Nephron progenitor cell (in vitro differentiated cells): ENCODE data around the gene PRPF31.
"Not testable (repeated sequence)": the region's sequence is repeated elsewhere in the genome, so short reads cannot be mapped to it uniquely, and the experiment has no call there.

Experiments used
- DNase-seq: peaks from one replicate; pipeline ENCODE4 v3.0.0; 2021
- H3K27ac Mint-ChIP-seq: 2 replicates; pipeline ENCODE4 v1.8.0; 2021; ENCODE audit warnings: mild to moderate bottlenecking, moderate library complexity, mixed read lengths
- H3K27me3 Mint-ChIP-seq: 2 replicates; pipeline ENCODE4 v1.8.0; 2021; ENCODE audit warnings: mild to moderate bottlenecking, low read depth, mixed read lengths; ENCODE audit not compliant: poor library complexity
- H3K36me3 Mint-ChIP-seq: 2 replicates; pipeline ENCODE4 v1.8.0; 2021; ENCODE audit warnings: low read depth, mixed read lengths
- H3K4me1 Mint-ChIP-seq: 2 replicates; pipeline ENCODE4 v1.8.0; 2021; ENCODE audit warnings: mixed read lengths
- H3K4me3 Mint-ChIP-seq: 2 replicates; pipeline ENCODE4 v1.8.0; 2021; ENCODE audit warnings: mild to moderate bottlenecking, moderate library complexity, mixed read lengths
- H3K9me3 Mint-ChIP-seq: 2 replicates; pipeline ENCODE4 v1.8.0; 2021; ENCODE audit warnings: mild to moderate bottlenecking, moderate library complexity, mixed read lengths
- TF ChIP-seq, protein P1 (sequence below): fragments of 200-600 bp; sonication (generic); IDR thresholded peaks from 2 replicates; pipeline ENCODE4 v1.5.0; 2021; ENCODE audit warnings: antibody characterized with exemption

The PRPF31 gene

DNA sequence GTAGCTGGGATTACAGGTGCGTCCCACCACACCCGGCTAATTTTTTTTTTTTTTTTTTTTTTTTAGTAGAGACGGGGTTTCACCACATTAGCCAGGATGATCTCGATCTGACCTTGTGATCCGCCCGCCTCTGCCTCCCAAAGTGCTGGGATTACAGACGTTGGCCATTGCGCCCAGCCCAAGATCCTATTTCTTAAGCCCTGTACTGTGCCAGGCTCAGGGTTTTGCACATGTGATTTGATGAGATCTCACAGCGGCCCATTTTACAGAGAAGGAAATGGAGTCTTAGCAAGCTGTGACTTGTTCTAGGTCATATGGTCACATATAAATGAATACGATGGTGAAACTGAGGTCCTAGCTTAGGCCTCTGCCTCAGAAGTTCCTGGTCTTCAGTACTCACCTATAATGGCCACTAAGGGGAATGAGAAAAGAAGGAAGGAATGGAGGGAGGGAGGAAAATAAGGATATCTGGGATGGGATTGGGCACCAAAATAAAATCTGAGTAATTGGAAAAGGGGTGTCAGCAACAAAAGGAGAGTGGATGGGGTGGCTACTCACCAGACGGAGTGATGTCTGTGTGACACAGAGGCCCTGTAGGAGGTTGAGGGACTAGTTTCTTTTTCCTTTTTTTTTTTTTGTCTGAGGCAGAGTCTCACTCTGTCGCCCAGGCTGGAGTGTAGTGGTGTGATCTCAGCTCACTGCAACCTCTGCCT is 16.2 kb upstream of the PRPF31 start:
- H3K36me3 Mint-ChIP-seq = no peaks in the 10 kb centered on the region
- DNase-seq = no peak

DNA sequence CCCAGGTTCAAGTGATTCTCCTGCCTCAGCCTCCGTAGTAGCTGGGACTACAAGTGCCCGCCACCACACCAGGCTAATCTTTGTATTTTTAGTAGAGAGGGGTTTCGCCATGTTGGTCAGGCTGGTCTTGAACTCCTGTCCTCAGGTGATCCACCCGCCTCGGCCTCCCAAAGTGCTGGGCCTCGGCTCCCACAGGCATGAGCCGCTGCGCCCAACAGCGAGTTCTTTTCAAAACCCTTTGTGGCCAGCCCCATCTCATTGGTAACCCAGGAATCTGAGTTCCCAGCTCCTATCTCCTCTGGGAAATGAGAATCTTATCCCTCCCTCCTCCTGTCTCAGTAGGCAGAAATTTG is 15.7 kb upstream of the PRPF31 start:
- not testable (repeated sequence) for DNase-seq, H3K27ac Mint-ChIP-seq, H3K4me3 Mint-ChIP-seq, H3K36me3 Mint-ChIP-seq, H3K9me3 Mint-ChIP-seq
- H3K4me1 Mint-ChIP-seq = peaks cover 19% of the 10 kb centered on the region
- H3K27me3 Mint-ChIP-seq = peaks cover 54% of the 10 kb centered on the region

More for the DNA sequence above, 16.2 kb upstream of the PRPF31 start:
- Mint-ChIP-seq H3K4me3 (no peak overlapping the region), H3K9me3 (peaks cover 5% of the 10 kb centered on the region), H3K27me3 (peaks cover 60% of the 10 kb centered on the region), H3K4me1 (peaks cover 19% of the 10 kb centered on the region), H3K27ac (no peak overlapping the region)
- TF ChIP-seq, protein P1, sequence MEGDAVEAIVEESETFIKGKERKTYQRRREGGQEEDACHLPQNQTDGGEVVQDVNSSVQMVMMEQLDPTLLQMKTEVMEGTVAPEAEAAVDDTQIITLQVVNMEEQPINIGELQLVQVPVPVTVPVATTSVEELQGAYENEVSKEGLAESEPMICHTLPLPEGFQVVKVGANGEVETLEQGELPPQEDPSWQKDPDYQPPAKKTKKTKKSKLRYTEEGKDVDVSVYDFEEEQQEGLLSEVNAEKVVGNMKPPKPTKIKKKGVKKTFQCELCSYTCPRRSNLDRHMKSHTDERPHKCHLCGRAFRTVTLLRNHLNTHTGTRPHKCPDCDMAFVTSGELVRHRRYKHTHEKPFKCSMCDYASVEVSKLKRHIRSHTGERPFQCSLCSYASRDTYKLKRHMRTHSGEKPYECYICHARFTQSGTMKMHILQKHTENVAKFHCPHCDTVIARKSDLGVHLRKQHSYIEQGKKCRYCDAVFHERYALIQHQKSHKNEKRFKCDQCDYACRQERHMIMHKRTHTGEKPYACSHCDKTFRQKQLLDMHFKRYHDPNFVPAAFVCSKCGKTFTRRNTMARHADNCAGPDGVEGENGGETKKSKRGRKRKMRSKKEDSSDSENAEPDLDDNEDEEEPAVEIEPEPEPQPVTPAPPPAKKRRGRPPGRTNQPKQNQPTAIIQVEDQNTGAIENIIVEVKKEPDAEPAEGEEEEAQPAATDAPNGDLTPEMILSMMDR = no peak

DNA sequence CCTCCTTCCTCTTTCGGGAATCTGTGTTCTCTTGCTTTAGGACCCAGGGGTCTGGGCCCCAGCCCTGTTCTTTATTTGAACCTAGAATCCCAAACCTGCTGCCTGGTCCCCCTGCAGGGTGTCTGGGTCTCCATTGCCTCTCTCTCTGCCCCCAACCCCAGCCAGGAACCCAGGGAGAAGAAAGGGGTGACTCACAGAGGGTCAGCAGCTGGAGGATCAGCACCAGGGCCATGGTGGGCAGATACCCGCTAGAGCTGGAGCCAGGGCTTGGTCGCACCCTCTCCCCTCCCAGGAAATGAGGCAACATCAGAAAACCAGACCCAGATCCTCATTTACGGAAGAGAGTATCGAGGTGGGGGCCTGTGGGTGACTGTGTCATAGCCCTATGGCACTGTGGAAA is 15.0 kb upstream of the PRPF31 start, which contains the start of gene OSCAR:
OSCAR (minus strand) TSS at position 243 of the 400 bp plus-strand sequence; CDS start at position 232, 11 bp downstream.
- TF ChIP-seq, protein P1 = no peak
- Mint-ChIP-seq H3K4me3 (peak within 1 kb of the TSS; percentile 98), H3K36me3 (peaks cover 3% of the 10 kb centered on the region), H3K9me3 (no peaks in the 10 kb centered on the region), H3K4me1 (peaks cover 22% of the 10 kb centered on the region), H3K27ac (no peak within 1 kb of the TSS), H3K27me3 (peaks cover 47% of the 10 kb centered on the region)
- no peak for DNase-seq

DNA sequence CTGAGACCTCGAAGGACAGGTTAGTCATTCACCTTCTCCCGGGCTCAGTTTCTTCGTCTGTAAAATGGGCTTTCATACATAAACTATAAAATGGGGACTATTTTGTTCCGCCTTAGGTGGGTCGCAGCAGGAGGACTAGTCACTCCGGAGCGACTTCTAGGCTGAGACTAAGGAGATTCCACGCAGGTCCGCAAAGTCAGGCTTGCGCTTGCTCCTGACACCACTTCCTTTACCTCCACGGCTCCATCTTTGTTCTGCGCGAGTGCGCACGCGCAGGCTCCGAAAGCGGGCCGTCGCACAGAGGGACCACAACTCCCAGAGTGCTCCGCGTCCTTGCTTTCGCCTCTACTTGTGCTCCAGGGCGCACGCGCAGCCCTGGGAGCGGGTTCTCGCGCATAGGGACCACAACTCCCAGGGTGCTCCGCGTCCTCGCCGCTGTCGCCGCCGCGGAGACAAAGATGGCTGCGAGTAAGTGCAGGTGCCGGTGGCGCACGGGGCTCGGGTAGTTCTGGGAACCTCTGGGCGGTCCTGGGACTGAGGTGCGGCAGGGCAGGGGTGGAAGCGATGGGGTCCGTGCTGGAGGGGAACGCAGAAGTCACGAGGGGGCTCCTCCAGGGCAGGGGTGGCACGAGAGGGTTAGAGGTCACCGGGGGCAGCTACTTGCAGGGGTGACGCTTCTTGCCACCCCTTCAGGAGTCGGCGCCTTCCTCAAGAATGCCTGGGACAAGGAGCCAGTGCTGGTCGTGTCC is 13.0 kb upstream of the PRPF31 start, which contains the start of gene NDUFA3:
NDUFA3 (plus strand) TSS at position 435 of the 749 bp plus-strand sequence; CDS start at position 459, 24 bp downstream.
- Mint-ChIP-seq H3K36me3 (peaks cover 22% of the 10 kb centered on the region), H3K27me3 (peaks cover 27% of the 10 kb centered on the region), H3K4me1 (peaks cover 27% of the 10 kb centered on the region), H3K4me3 (peak within 1 kb of the TSS; percentile 98), H3K9me3 (no peaks in the 10 kb centered on the region), H3K27ac (no peak within 1 kb of the TSS)
- TF ChIP-seq, protein P1 = no peak
- peak; percentile 95 for DNase-seq

DNA sequence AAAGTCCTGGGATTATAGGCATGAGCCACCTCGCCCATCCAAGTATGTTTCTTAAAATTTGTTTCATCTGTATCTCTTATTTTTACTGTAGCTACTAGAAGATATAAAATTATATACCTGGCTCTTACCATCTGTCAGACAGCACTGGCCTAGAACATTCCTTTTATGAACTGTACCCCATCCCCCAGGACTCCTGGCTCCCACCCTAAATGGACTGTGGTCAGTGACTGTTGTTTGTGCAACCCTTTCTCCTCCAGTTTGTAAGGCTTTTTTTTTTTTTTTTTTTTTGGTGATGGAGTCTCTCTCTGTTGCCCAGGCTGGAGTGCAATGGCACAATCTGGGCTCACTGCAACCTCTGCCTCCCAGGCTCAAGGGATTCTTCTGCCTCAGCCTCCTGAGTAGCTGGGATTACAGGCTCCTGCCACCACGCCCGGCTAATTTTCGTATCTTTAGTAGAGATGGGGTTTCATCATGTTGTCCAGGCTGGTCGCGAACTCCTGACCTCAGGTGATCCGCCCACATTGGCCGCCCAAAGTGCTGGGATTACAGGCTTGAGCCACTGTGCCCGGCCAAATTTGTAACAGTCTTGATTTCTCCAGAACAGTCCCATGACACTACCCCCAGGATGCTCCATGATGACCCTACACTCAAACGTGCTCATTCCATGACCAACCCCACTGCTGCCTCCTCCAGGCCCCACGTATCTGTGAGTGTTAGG is 10.4 kb upstream of the PRPF31 start:
- H3K4me1 Mint-ChIP-seq = peaks cover 27% of the 10 kb centered on the region

More for the DNA sequence above, 10.4 kb upstream of the PRPF31 start:
- Mint-ChIP-seq H3K9me3 (no peaks in the 10 kb centered on the region), H3K27ac (peak overlapping the region; percentile 66), H3K27me3 (peaks cover 4% of the 10 kb centered on the region), H3K36me3 (peaks cover 26% of the 10 kb centered on the region), H3K4me3 (peak overlapping the region; percentile 98)
- TF ChIP-seq, protein P1 = no peak
- no peak for DNase-seq
